ENCODE measurements around the gene EIF2AK3.
"Not testable (repeated sequence)": the region's sequence is repeated elsewhere in the genome, so short reads cannot be mapped to it uniquely, and the experiment has no call there.

Gene EIF2AK3

DNA sequence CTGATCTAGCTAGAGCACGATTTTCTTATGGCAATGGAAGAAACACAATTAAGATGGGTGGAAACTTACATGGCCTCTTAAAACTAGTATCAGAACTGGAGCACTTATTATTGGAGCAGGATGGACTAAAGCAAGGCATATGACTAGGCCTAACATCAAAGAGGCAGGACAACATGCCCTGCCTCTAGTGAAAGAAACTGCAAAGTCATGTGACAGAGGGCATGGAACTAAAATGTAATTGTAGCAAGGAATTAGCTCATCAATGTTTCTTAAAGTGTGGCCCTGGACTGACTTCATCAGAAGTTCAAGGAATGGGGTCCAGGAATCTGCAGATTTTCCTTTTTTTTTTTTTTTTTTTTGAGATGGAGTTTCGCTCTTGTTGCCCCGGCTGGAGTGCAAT, 5.3 kb upstream of the EIF2AK3 start:
- DNase-seq, result no peak

DNA sequence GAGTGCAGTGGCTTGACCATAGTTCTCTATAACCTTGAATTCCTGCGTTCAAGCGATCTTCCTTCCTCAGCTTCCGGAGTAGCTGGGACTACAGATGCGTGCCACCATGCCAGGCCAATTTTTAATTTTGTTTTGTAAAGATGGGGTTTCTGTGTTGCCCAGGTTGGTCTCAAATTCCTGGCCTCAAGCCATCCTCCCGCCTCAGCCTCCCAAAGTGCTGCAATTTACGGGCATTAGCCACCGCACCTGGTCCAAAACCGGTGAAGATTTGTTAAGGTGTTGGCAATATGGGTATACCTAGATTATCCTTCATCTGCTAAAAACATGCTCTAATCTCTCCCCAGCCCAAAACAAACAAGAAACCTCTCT, 1.3 kb upstream of the EIF2AK3 start:
- no peak for DNase-seq

DNA sequence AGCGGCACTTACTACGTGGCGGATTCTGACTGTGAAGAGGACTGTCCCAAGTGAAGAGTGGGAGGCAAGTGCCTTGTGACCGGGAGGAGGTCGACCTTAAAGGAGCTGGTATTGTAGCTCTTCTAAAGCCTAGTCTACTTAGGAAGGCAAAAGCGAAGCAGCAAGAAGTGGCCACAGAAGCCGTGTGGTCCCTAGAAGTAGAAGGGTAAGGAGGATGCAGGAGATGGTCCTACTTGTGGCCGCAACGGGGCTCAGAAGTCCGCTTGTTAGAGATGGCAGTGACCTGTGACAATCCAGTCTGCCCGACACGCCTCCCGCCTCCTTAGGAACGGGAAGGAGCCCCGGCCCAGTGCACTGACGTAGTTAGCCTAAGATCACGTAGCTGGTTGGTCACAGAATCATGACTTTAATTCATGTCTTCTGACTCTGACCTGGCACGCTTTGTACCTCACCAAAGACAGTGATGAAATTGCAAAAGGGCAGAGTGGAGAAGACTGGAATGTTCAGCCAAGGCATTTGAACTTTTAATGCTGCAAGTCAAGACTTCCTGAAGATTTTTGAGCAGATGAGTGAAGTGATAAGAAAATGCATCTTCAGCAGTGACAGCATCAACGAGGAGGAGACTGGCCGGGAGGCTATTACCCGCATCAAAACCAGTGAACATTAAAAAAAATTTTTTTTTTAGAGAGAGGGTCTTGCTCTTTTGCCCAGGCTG, 749 bp upstream of the EIF2AK3 start:
- DNase-seq, result no peak

DNA sequence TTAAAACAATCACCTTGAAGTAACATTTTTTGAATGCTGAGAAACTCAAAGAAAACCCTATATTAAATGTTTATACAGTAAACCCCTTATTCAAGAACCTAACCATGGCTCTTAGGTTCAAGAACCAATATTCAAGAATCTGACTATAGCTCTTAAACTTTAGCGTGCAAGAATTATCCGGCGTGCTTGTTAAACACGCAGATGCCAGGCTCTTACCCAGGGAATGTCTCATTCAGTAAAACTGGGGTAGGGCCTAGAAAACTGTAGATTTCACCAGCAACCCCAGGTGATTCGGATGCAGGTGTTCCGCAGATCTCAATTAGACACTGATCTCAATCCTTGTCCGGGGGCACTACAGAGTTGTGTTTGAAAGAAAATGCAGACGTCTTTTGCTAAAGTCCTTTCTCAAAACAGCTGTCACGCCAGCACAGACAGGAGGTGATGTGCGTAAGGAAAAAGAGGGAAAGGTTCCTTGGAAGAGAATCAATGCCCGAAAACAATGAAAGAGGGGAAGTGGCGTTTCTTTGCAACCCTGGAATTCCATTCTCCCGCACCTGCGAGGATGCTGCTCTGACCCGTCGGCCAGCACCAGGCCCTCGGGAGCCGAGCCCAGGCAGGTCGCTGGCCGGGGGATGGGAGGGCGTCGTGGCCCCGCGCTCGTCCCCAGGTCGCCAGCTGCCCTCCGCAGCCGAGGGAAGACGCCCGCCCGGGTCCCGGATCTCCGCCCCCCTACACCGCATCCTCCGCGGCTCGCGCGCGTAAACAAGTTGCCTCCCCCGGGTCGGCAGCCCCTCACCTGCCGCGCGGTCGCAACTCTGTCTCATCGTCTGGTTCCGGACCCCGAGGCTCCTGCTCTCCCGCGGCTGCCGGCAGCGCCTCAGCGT, 851 bp downstream of the EIF2AK3 start:
- no peak for DNase-seq

DNA sequence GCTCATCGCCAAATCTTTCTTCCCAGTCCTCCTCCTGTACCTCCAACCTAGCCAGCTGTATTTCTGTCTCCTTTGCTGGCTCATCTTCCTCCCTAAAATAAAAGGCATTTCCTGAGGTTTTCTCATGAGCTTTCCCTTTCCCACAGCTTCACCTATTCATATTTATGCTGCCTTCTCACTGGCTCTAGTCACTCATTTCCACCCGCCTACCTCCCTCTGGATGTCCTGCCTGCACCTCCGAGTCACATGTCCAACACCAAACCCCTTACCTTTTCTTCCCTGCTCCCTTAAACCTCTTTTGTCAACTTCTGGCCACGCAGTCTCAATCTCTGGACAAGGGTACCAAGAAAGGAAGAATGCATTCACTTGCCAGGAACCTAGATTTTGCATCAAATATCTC, 2.8 kb downstream of the EIF2AK3 start:
- DNase-seq, result no peak

DNA sequence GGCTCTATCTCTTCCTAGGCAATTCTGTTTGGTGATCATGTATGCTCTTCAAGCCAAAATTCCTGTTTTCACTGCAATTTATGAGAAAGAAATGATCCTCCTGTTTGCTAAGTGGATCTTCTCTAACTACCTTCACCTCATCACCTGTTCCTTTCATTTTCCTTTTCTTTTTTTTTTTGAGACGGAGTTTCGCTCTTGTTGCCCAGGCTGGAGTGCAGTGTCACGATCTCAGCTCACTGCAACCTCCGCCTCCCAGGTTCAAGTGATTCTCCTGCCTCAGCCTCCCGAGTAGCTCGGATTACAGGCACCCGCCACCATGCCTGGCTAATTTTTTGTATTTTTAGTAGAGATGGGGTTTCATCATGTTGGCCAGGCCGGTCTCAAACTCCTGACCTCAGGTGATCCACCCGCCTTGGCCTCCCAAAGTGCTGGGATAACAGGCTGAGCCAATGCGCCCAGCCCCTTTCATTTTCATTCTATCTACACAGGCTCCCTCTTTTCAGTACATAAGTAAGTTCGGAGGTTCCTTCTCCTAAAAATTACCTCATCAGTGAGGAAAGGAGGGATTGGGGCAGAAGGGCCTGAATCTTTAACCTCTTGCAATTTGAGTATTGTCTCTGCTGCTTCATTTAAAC, 3.3 kb downstream of the EIF2AK3 start:
- DNase-seq, result not testable (repeated sequence)

DNA sequence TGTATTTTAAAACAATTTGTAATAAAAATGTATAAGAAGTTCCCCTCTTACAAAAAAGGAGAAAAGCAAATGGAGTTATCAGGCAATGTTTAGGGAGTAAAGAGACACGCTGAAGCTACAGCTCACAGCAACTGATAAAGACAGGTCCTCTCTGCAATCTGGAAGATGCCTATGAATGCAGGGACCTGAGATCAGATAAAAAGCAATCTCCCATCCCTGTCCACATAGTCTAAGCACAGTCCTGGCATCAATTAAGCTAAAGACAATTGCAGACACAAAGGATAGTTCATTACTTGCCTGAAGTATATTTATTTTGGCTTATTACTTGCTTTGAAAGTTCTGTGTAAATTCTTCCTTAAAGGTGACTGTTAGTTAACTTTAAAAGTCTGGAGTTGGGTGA, 5.0 kb downstream of the EIF2AK3 start:
- no peak for DNase-seq

DNA sequence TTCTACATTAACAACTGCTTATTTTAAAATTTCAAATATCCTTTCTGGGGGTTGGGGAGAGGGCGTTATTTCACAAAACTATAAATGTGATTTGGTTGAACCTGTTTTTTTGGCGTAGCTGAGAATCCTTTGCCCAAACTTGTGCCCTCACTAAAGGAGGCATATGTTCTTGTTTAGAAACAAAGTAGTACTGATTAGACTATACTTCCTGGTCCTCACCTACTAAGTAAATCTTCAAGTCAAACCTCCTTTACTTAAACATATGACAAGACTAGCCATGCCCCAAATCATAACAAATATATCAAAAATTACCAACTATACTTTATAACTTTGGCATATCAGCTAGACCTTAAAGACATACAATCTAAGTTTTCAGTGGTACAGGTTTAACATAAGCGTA, 5.8 kb downstream of the EIF2AK3 start:
- no peak for DNase-seq

DNA sequence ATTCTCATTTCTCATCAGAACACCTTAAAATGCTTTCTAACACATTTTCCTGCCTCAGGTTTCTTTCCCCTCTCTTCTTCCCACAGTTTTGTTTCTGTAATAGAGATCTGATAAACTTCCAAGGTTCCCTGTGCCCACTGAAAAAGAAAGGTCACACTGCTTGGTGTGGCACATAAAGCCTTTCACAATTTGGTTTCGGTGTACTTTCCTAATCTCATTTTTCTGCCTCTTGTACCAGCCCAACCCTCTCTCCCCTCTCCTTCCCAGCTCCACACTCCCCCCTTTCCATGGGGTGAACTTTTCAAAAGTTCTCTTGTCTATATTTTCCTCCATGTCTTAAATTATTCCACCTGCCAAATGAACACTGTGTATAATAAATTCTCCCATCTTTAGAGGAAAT, 7.2 kb downstream of the EIF2AK3 start:
- no peak for DNase-seq

DNA sequence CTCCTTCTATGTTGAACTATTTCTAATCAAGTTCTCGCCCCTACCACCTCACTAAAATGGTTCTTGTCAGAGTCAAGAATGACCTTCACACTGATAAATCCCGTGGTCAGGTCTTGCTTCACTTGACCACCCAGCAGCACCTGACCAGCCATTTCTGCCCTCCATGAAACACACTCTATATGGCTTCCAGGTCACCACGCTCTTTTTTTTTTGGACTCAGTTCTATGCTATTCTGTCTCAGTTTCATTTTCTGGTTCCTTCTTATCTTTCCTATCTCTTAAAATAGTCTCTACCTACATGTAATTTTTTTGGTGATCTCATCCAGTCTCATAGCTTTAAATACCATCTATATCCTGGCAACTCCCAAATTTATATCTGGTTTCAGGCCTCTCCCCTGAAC, 11.4 kb downstream of the EIF2AK3 start:
- no peak for DNase-seq

DNA sequence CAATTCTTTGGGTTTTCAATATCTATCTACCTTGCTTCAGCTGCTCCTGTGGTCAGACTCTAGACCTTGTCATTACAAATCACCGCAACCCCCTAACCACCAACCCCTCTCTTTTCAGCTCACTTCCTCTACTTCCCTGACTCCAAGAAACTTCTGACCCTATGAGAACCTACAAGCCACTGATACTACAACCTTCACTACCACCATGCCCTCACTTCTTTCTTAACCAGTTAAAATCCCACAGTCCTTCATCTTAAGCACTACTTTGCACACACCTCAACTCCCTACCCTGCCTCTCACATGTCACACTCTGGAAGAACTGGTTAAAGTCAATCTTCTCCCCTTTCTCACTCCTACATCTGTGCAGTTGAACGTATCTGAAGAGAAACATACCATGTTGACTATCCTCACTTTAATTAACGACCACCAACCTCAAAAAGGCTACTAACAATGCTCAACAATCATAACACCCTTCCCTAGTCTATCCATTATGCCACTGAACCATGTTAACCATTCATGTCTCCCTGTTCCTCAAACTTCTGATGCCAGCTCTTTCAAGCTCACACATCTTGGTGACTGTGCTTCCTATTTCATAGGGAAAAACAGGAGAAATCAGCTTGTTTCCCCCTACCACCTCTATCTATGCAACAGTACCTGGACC, 12.6 kb downstream of the EIF2AK3 start:
- no peak for DNase-seq

DNA sequence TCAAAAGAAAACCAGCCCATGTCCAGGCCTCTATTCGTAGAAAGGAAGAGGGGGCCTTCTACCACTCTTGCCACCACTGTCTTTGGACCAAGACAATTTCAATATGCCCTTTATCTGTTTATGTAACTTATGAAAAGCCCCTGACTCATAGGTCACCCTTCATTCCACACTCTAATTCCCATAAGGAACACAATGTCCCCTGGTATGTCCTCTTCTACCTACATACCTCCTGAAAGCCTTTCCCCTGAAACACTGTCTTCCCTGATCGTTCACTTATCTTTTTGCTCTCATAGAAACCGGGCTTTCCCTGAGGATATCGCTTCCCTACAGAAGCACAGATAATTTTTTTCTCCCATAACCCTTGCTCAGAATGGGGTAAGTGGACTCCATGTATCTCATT, 13.3 kb downstream of the EIF2AK3 start:
- DNase-seq, result no peak

DNA sequence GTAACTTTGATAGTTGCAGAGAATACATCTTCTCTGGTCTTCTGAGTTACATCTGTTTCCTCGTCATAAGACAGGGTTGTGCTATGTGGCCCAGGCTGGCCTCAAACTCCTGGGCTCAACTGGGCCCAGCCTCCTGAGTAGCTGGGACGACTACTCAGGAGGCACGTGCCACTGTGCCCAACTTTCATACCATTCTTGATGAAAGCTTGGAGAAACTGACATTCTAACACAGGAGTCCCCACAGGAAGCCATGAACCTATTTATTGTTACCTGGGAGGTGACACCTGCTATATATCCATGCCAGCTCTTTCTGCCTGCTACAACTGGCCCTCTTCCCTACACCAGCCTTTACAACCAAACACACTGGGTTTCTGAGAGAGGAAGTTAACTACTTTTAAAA, 19.1 kb downstream of the EIF2AK3 start:
- no peak for DNase-seq

DNA sequence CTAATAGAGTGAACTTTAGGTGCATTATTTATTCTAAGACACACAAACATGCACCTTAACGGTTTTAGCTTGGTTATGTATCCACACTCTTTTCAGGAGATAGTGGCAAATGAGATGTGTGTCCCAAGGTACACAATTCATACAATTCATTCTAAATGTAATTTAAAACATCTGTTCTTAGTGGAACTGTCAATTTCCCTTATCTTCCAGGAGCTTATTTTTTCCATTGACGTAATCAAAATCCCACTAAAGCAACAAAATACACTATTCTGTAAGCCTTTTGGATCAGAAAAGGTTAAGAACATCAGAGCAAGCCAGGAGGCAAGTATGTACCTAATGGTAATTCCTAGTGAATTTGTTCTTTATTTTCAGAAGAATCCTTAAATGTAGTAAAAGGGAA, 19.8 kb downstream of the EIF2AK3 start:
- DNase-seq, result no peak

DNA sequence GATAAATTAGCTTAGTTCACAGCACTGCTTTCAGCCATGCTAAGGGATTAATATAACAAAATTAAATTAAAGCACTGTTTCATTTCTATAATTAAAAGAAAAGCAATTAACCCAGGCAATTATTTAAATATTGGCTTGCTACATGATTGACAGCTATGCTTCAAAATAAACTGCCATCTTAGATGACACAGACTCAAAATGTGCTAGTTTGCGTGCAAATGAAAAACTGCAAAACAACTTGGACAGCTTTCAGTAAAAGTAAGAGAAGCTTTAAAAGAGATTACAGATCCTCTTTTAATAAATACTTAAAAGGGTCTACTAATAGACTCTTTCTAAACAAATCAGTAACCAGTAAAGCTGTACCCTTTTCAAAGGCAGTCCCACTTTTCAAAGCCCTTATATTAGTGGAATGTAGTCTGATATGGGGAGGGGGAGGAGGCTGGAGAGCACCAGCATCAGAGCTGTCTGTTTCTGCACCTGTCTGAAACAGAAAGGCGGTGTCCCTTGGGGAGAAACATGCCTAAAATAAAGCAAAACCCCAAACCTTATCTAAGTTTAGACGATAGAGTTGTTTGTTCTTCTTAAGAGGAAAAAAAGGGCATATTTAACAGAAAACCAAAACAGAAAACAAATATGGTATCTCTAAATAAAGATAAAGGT, 20.8 kb downstream of the EIF2AK3 start:
- no peak for DNase-seq

DNA sequence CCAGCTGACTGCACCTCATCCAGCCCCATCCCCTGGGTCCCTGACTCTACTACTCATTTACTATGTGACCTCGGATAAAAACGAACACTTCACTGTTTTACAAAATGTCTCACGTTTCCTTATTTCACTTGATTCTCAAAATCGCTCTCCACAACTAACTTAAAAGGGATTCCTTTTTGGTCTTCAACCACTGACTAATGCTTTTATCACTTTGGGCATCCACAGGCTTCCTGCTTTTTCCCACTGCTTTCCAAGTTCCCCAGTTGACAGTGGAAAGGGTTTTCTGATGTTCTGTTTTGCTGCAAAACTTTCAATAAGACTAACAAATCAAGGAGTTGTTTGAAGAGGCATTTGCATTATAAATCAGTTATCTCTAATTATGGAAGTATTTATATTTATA, 24.1 kb downstream of the EIF2AK3 start:
- DNase-seq, result no peak

DNA sequence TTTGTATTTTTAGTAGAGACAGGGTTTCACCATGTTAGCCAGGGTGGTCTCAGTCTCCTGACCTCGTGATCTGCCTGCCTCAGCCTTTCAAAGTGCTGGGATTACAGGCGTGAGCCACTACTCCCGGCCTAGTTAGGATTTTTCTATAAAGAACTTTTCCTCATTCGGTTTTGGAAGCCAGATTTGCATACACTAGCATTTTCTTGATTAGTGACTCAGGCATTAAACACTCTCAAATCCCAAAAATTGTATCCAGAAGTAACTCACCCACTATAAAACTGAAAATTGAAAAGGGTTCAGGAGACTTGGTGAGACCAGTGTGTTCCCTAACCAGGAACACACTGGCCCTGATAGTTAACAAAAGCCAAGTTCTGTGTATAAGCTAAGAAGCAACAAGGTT, 25.2 kb downstream of the EIF2AK3 start:
- DNase-seq, result no peak

DNA sequence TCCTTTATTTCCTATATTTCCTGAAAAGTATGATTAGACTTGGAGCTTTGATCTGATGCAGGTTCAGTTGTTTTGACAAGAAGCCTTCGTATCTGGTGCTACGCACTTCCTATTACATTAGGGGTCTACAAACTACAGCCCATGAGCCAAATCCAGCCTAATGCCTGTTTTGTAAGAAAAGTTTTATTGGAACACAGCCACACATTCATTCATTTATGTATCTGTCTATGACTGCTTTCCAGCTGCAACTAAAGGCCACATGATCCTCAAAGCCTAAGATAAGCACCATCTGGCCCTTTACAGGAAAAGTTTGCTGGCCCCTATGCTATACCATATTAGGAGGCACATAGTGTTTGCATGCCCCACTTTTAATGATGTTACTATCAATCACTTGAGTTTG, 26.0 kb downstream of the EIF2AK3 start:
- no peak for DNase-seq

DNA sequence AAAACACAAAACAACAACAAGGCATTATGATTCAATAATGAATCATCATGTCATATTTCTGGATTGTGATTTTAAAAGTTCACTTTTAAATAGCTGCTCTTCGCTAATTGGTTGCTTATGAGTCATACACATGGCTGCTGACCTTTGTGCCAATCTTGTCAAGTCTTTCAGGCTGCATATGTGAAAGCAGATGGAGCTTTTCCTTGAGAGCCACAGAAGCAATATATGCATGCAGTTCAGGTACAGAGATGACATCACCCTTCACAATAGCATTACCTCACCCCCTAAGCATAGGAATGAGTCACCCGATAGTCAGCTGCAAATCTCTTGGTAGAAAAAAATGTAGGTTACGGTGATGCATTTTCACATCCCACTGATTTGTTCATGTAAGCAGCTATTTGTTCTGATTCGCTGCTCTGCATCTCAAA, 27.2 kb downstream of the EIF2AK3 start:
- peak; percentile 14 for DNase-seq

DNA sequence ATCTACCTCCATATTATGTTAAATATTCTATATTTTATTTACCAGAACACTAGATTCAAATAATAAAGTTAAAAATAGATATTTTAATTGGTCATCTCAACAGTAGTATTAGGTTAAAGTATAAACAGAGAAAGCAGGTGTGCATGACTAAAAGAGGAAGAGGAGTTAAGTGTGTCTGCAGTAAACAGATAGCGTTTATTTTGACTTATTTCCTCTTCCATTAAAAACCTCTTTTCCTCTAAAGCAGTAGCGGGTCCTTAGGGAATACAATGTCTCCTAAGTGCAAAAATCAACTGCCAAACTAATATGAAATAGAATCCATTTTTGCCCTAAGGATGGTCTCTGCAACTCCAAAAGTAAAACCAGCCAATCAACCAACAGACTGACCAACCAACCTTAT, 27.7 kb downstream of the EIF2AK3 start:
- DNase-seq, result no peak

DNA sequence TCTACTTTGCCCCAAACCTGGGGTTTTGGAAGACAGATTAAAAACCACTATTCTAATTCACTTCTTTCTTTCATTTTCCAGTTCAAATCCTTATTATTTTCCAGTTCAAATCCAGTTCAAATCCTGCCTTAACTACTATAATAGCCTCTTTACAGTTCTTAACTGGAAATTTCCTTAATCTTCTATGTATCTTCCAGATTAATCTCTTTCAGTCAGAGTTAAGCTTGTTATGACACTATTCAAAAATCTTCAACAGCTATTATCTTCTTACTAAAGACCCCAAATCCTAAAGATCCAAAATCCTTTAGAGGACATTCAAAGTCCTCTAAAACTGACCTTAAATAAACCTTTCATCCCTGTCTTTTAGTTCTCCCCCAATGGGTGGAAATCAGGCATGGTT, 30.1 kb downstream of the EIF2AK3 start:
- DNase-seq, result no peak

DNA sequence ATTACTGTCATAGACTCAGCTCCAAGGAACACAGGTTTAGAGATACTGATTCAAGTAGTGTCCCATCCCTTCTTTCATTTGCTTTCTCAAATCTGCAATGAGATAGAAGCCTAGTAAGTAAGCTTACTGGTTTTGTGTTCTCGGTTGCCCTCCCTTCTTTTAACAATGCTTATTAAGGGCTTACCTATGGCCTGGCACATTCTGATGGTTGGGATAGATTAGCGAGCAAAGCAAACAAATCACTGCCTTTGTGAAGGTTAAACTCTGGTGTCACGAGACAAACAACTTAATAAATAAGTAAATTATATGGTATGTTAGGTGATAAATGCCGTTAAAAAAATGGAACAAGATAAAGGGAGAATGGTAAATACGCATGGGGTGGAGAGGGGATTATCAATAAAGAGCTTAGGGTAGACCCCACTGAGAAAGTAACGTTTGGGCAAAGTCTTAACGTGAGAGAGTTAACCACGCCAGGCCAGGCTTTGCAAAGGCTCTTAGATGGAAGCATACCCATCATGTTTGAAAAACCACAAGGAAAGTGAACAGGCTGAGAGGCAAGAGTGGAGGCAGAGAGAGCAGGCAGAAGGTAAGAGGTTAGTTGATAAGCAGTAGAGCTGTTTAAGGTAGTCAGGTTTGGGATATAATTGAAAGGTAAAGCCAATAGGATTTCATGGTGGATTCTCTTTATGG, 31.0 kb downstream of the EIF2AK3 start:
- DNase-seq, result no peak
